Breast epithelium (tissue), 3 donors: ENCODE results near the gene REV3L.

ENCODE experiments used
- CTCF ChIP-seq, 3 donors: fragments of 450-650 bp; IDR thresholded peaks; one replicate each; pipeline ENCODE4 v1.5.1; 2016 to 2017; ENCODE audit warnings: antibody characterized with exemption in 3 of 3, mild to moderate bottlenecking in 3 of 3, moderate library complexity in 3 of 3
- POLR2AphosphoS5 ChIP-seq, 3 donors: sonication (generic); formaldehyde crosslinking; IDR thresholded peaks; one replicate each; pipeline ENCODE4 v1.6.1; 2017; ENCODE audit warnings: antibody characterized with exemption in 3 of 3

- TF ChIP-seq CTCF (IDR thresholded peaks at IDR 0.05) (no peak), POLR2AphosphoS5 (IDR thresholded peaks at IDR 0.05) (no peak)
Observed at GRCh38 chr6:111481836-111482187, 1.2 kb downstream of the REV3L start.
